RPMI7951 (cell line): ENCODE results near the gene TAAR9. TPM values are rescaled to one million over a fixed set of nuclear protein-coding genes. Genes with fewer than 3 reads are reported as not detected.
"Not testable (repeated sequence)": the region's sequence is repeated elsewhere in the genome, so short reads cannot be mapped to it uniquely, and the experiment has no call there.

Source experiments
- DNase-seq: peaks from one replicate; pipeline ENCODE4 v3.0.0-alpha.2; 2012; ENCODE audit warnings: low read depth
- total RNA-seq: library from RNA; depleted of rRNA; stranded (reverse); fragments of >200 nt; shearing (Covaris generic); gene quantifications from 2 replicates; pipeline ENCODE4 v1.2.3, GENCODE V29; 2014

TAAR9 gene
- total RNA-seq, 1 experiment from 2014 or later = not detected

DNA sequence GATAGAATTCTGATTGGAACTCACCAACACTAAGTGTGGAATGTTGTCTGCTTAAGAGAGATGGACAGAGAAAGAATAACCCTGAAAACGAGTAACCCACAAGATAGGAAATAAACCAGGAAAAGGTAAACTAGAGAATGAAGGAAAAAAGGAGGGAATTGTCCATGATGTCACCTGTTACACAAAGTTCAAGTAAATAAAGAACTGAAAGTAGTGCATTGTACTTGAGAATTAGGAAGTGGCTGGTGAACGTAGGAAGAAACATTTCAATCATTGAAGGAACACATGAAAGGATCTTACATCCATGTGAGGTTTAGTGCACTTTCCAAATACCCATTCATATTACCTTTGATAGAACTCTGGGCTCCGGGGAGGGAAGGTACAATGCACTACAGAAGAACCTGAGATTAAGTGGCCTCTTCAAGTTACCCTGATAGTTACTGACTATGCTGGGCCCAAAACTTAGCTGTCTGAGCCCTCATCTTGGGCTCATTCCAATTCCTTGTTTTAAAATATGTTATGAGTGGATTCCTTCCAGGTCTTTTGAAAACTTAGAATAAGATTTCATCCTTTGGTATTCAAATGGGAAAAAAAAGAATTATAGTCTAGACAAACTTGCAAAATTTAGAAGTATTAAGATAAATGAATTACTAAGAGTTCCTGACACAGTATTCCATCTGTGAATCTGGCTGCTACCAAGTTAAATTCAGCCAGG is 24.1 kb upstream of the TAAR9 start:
- no peak for DNase-seq

DNA sequence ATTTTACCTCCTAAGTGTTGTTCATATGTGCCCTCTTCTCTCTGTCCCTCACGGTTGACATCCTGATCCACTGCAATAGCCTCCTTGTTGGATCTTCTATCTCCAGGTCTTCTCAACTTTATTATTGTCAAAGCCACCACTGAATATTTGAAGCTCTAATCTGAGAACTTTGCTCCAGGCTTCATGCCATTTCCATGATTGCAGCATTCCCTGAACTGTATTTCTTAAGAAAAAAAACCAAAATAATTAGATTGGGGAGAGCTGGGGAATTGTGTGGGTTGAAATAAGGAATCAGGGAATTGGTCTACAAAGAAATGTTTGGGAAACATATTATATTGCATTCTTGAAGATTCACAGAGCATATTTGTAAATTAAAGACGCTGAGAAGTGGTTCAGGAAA is 22.7 kb upstream of the TAAR9 start:
- DNase-seq = no peak

GRCh38 chr6:132520953-132521352 is 17.1 kb upstream of the TAAR9 start:
- DNase-seq = peak; percentile 50

DNA sequence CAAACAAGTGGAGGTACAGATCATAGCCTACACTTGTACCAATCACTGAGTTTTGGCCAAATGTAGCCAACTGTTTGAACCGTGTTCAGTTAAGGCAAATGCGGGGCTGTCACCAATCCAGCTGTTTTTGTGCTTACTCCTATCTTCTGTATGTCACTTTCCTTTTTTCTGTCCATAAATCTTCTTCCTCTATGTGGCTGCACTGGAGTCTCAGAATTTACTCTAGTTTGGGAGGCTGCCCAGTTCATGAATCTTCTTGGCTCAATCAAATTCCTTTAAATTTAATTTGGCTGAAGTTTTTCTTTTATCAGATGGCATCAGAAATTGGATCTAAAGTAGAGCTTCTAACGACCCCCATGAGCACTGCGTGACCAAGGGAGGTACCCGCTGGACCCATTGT is 13.4 kb upstream of the TAAR9 start:
- DNase-seq = no peak

DNA sequence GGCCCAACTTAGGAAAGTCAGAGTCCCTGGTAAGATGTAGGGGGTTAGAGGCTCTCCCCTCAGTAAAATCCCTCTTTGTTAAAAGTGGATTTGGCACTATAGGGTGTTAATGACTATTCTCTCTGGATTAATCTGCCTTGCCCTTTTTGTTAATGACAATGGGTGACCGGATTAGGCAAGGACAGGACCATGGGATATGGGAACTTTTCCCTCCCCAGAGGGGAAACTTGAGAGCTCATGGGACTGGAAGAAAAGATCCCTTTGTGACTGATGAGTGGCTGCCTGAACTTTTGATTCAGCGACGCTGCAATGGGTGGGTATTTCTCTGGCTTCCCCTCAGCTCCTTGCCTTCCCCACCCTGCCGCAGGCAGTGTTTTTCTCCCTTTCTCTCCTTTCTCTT is 12.2 kb upstream of the TAAR9 start:
- peak; percentile 17 for DNase-seq

GRCh38 chr6:132526461-132526860 is 11.6 kb upstream of the TAAR9 start:
- DNase-seq = peak; percentile 73

DNA sequence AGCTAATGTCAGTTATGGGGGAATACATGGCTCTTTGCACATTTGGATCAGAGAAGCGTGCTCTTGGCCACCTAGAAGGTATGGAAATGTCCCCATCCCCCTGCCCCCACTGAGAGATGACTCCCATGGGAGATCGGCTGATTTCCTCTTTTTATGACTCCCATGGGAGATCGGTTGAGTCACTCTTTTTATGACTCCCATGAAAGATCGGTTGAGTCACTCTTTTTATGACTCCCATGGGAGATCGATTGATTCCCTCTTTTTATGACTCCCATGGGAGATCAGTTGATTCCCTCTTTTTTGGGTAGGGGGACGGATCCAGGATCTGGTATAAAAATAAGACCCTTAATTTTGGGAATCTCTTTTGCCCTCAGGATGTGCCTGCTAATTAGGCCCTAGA is 10.3 kb upstream of the TAAR9 start:
- DNase-seq = peak; percentile 77

DNA sequence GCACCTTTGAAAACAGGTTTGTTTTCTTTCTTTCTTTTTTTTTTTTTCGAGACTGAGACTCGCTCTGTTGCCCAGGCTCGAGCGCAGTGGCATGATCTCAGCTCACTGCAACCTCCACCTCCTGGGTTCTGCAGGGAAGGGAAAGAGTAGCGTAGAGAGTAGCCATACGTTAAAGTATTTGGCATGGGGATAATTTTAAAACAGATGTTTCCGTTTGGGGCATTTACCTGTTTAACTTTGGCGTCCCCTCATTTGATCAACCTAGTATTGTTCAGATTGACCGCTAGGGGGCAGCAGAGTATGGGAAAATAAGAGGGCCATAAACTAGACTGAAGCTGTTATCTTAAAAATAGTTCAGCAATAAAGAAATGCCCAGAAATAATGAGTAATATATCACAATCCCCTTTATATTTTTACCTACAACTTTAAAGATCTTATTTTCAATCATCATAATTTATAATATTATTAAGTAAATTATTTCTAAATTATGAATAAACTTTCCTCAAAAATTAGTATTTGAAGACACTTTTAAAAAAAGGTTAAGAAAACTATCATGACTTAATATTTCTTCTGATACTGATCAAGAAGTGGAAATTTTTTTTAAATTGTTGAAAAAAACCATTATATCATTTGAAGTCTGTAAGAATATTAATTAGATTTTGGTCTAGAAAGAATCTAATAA is 7.6 kb upstream of the TAAR9 start:
- DNase-seq = peak; percentile 57

DNA sequence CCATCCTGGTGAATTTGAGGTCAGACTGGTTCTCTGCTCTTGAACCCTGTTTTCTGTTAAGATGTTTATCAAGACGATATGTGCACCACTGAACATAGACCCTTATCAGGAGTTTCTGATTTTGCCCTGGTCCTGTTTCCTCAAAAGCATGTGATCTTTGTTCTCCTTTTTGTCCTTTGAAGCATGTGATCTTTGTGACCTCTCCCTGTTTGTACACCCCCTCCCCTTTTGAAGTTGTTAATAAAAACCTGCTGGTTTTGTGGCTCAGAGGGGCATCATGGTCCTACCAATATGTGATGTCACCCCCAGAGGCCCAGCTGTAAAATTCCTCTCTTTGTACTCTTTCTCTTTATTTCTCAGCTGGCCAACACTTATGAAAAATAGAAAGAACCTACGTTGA is 3.5 kb upstream of the TAAR9 start:
- DNase-seq = not testable (repeated sequence)

DNA sequence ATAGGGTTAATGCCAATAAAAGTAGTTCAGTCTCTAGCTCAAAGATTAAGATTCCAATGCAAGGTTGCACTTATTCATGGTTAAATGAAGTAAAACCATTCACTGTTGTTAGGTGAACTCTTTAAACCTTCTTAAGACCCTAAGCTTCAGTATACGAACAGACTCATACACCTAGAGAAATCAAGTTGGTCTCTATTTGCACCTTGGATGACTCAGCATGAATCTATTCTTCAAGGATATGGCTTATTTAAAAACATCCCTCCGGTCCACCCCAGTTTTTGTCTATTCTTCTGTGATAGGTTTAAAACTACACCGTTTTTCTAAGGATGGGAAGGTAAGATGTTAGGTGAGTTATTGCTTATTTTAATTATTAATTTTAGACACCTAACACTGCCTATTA is 932 bp upstream of the TAAR9 start:
- no peak for DNase-seq

GRCh38 chr6:132544826-132545225 is 6.7 kb downstream of the TAAR9 start:
- no peak for DNase-seq

DNA sequence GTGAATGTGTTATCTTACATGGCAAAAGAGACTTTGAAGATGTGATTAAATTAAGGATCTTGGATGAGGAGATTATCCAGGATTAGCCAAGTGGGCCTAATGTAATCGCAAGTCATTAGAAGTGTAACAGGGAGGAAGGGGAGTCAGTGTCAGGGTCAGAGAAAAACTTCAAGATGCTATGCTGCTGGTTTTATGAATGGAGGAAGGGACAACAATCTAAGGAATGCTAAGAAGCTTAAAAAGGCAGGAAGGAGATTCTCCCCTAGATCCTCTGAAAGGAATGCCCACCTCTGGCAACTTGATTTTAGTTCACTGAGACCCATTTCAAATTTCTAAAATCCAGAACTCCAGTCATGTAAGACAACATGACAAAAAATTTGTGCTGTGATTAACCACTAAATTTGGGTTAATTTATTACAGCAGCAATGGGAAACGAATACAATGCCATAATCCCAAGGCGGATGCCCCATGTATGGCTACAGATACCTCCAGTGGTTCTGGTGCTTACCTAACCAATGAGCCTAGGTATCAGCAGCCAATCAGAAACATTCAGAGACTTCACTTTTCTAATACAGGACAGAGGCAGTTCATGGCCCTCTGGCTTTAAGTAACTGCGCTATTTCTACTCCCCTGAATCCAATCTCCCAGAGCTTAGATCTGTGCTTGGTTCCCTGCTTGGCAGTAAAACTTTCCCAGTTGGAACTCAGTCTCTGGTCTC is 10.8 kb downstream of the TAAR9 start:
- DNase-seq = no peak

DNA sequence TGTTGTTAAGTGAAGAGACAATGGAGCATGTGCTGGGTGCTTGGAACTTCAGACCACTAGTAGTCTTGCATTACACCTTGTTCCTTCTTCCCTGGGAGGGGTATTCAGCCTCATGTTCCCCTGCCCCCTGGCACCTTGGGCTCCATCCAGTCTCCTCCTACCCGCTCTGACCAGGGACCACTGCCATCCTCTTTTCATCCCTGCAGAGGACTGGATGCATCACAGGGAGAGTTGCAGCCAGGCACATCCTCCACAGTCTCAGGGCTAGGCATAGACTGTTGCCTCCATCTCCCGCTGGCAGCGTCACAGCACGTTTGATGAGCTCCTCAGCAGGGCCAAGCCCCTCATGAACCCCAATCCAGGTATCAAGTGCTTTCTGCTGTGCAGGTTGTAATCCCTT is 13.1 kb downstream of the TAAR9 start:
- no peak for DNase-seq

DNA sequence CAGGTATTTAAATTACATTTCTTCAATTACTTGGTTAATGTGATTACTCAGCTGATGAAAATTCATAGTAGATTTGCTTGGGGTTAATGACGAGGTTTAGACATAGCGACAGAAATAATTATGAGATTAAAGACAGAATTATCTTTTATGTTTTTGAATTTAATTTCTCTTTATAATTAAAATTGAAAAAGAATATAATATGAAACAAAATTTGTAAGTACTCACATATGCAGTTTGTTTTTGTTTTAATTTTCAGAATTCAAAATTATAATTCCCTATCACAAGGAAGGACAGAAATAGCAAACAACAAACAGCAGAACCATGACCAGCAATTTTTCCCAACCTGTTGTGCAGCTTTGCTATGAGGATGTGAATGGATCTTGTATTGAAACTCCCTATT is 14.3 kb downstream of the TAAR9 start, which contains the start of gene TAAR8:
Gene TAAR8 (plus strand): TSS at position 301 of the 400 bp plus-strand sequence. CDS start 21 bp downstream, at position 322.
- no peak for DNase-seq

DNA sequence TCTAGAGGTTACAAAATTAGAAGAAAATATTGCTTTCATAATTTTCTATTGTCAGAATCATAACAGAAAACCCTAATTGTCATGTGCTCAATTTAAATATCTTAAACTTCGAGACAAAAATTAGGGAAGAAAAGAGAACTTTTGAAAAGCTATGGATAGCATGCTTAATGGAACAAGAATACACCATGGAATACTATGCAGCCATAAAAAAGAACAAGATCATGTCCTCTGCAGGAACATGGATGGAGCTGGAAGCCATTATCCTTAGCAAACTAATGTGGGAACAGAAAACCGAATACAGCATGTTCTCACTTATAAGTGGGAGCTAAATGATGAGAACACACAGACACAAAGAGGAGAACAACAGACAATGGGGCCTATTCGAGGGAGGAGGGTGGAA is 22.0 kb downstream of the TAAR9 start:
- DNase-seq = not testable (repeated sequence)

GRCh38 chr6:132566404-132566803 is 28.3 kb downstream of the TAAR9 start:
- DNase-seq = no peak

- DNase-seq = no peak
Measured at GRCh38 chr6:132567566-132567965, 29.5 kb downstream of the TAAR9 start.

DNA sequence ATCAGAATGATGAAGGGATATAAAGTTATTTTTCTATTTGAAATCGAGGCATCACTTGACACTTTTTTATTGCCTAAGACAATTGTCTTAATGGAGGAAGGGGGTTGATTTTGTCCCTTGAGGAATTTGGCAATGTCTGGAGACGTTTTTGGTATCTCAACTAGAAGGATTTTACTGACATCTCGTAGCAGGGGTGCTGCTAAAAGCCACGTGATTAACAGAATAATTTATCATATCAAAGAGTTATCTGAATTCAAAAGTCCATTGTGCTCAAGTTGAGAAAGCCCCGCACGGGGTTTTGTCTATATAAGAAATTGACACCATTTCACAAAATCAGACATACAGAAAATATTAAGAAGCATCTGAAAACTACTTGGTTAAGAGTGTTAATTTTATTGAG is 30.5 kb downstream of the TAAR9 start:
- no peak for DNase-seq

DNA sequence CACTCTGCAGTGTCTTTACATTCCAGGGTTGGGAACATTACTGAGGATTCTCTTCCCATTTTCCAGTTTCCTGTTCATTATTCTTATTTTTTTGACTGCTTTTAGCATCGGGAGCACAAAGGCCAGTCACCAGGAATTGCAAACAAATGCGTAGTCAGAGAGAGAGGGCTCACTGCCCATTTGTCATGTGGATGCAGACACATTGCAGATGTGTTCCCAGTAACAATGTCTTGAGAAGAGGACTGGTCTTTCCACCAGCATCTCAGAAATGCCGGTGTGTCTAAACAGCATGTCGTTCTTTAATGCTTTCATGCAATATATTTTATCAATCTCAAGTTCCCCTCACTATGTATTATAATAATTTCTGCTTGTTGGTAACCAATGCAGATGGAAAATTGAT is 31.1 kb downstream of the TAAR9 start:
- no peak for DNase-seq

GRCh38 chr6:132570221-132570777 is 32.2 kb downstream of the TAAR9 start, which contains the start of gene TAAR6:
Gene TAAR6, plus strand, starts transcription at chr6:132570322. Its CDS starts 0 bp downstream, at chr6:132570322.
- no peak for DNase-seq

- DNase-seq = no peak
Measured at GRCh38 chr6:132571774-132572173, 33.7 kb downstream of the TAAR9 start.

- no peak for DNase-seq
Measured at GRCh38 chr6:132584698-132585097, 46.6 kb downstream of the TAAR9 start.
